Transverse colon (tissue), 4 donors: ENCODE data around the gene P2RY6.

Source experiments
- POLR2AphosphoS5 ChIP-seq, 3 donors: sonication (generic); formaldehyde crosslinking; IDR thresholded peaks; one replicate each; pipeline ENCODE4 v1.6.1; 2016; ENCODE audit warnings: antibody characterized with exemption in 3 of 3
- TF ChIP-seq, protein P1 (sequence below), 5 experiments: fragments of 200-600 bp in 3 of 5; fragments of 450-650 bp in 2 of 5; sonication (generic) in 3 of 5; IDR thresholded peaks; 1 replicate in 2 of 5; 2 replicates in 3 of 5; pipeline ENCODE4 v1.5.1; 2016 to 2017; ENCODE audit warnings: antibody characterized with exemption in 5 of 5, inconsistent platforms in 3 of 5, mild to moderate bottlenecking in 2 of 5, moderate library complexity in 1 of 5

GRCh38 chr11:73281201-73281741 lies 9.1 kb downstream of the P2RY6 start:
- TF ChIP-seq, protein P1, sequence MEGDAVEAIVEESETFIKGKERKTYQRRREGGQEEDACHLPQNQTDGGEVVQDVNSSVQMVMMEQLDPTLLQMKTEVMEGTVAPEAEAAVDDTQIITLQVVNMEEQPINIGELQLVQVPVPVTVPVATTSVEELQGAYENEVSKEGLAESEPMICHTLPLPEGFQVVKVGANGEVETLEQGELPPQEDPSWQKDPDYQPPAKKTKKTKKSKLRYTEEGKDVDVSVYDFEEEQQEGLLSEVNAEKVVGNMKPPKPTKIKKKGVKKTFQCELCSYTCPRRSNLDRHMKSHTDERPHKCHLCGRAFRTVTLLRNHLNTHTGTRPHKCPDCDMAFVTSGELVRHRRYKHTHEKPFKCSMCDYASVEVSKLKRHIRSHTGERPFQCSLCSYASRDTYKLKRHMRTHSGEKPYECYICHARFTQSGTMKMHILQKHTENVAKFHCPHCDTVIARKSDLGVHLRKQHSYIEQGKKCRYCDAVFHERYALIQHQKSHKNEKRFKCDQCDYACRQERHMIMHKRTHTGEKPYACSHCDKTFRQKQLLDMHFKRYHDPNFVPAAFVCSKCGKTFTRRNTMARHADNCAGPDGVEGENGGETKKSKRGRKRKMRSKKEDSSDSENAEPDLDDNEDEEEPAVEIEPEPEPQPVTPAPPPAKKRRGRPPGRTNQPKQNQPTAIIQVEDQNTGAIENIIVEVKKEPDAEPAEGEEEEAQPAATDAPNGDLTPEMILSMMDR (IDR thresholded peaks at IDR 0.05) = no peak
- no peak for TF ChIP-seq POLR2AphosphoS5 (IDR thresholded peaks at IDR 0.05)
